A549 treated with ZK216348 at 1 μM for 4 hours (cell line): ENCODE measurements around the gene SENP8. TPM values are rescaled to one million over a fixed set of nuclear protein-coding genes. Genes with fewer than 3 reads are reported as not detected.

Experiments used
- total RNA-seq: library from RNA; stranded (reverse); fragments of 200-300 nt; extraction: Qiagen RNA extraction; gene quantifications from 5 replicates; pipeline ENCODE4 v1.2.3, GENCODE V29; 2022; ENCODE audit warnings: low read depth

The SENP8 gene
- total RNA-seq = 1.1 to 2.7 TPM (median 1.7 TPM) in 5 replicates

DNA sequence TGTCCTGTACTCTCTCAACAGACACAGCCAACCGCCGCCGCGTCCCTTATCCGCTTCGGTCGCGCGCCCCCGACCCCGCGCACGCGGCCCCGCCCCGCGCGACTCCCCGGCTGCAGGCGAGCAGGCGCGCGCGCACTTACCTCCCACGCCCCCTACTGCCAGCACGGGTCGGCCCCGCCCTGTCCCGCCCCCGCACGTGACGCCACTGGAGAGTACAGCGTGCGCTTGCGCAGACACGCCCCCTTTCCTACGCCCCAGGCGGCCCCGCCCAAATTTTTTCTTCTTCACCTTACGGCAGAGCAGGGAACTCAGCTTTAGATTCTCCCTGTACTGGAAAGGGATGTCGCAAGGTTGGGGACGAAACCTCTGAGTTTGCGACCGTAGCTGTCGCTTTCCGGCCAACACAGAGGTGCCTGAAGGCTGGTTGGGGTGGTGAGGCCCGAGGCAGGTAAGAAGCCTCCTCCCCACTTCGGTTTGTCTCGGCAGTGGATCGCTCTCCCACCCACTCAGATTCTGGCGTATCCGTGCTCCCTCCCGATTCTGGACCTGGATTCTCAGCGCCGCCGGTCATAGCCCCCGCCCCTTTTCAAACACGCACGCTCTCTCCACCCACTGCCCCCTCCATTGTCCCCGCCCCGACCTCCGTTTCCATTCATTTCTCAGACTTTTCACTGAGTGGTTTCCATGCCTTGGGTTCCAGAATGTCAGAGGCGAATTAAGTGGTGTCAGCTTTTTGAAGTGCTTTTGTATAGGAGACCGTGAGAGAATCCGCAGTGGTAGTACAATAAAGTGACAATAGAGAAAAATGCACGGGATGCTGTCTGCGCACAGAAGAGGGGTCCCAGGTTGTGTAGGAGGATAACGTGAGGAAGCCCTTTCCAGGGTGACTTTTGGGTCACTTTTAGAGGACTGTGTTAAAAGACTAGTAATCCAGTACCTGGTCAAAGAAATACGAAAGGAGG lies at the start of gene SENP8, which contains the start of gene MYO9A:
SENP8 (plus strand) TSS at position 387 of the 962 bp plus-strand sequence. CDS start 21,221 bp downstream, outside the sequence.
MYO9A (minus strand) TSS at position 134 of the 962 bp plus-strand sequence. CDS start 71,587 bp downstream, outside the sequence.

Other genes with a start within 250 kb of the SENP8 start
- gene MYO9A, start 253 bp upstream of the SENP8 start, total RNA-seq = 7.5 to 12.9 TPM (median 10.9 TPM) in 5 replicates
- gene GRAMD2A, start 79.4 kb downstream of the SENP8 start, total RNA-seq = not detected in 5 replicates
- 2,450 to 3,560 TPM (median 3,509 TPM) in 5 replicates for gene PKM, start 112.8 kb downstream of the SENP8 start, total RNA-seq
- 49.6 to 72.9 TPM (median 62.5 TPM) in 5 replicates for gene PARP6, start 154.2 kb downstream of the SENP8 start, total RNA-seq
- gene CELF6, start 201.8 kb downstream of the SENP8 start, total RNA-seq = 0.07 to 0.25 TPM (median 0.15 TPM) in 5 replicates